H4 (cell line): ENCODE results near the gene DLAT. TPM values are rescaled to one million over a fixed set of nuclear protein-coding genes. Genes with fewer than 3 reads are reported as not detected.
"Not testable (repeated sequence)": the region's sequence is repeated elsewhere in the genome, so short reads cannot be mapped to it uniquely, and the experiment has no call there.

ENCODE experiments used
- DNase-seq: peaks from one replicate; pipeline ENCODE4 v3.0.0-alpha.2; 2015; ENCODE audit warnings: low spot score
- total RNA-seq: library from RNA; depleted of rRNA; stranded (reverse); fragments of >200 nt; shearing (Covaris generic); gene quantifications from 2 replicates; pipeline ENCODE4 v1.2.3, GENCODE V29; 2014

Gene DLAT
- total RNA-seq, 1 experiment from 2014 or later = 49.0 TPM

- DNase-seq = no peak
Measured at GRCh38 chr11:112049777-112050176, 24.6 kb downstream of the DLAT start.

GRCh38 chr11:112050721-112051120, 25.5 kb downstream of the DLAT start:
- no peak for DNase-seq

- DNase-seq = no peak
Measured at GRCh38 chr11:112051768-112052167, 26.6 kb downstream of the DLAT start.

GRCh38 chr11:112057170-112057569, 32.0 kb downstream of the DLAT start:
- DNase-seq = no peak

- no peak for DNase-seq
Measured at GRCh38 chr11:112058103-112058502, 32.9 kb downstream of the DLAT start.

- DNase-seq = no peak
Measured at GRCh38 chr11:112062923-112063322, 37.7 kb downstream of the DLAT start.

GRCh38 chr11:112073941-112074811, 49.0 kb downstream of the DLAT start, which contains the start of the genes NKAPD1 and PIH1D2:
Gene NKAPD1, plus strand, starts transcription at chr11:112074299. Its CDS starts 1,276 bp downstream, at chr11:112075575.
Gene PIH1D2, minus strand, starts transcription at chr11:112074017. Its CDS starts 843 bp downstream, at chr11:112073174.
- DNase-seq = peak; percentile 80

- DNase-seq = peak; percentile 56
Measured at GRCh38 chr11:112082729-112083128, 57.5 kb downstream of the DLAT start.

GRCh38 chr11:112085822-112086421, 60.7 kb downstream of the DLAT start:
- DNase-seq = peak; percentile 12

GRCh38 chr11:112086422-112087191, 61.4 kb downstream of the DLAT start, which contains the start of the genes SDHD and TIMM8B:
Gene SDHD, plus strand, starts transcription at chr11:112086873. Its CDS starts 35 bp downstream, at chr11:112086908.
Gene TIMM8B, minus strand, starts transcription at chr11:112086756. Its CDS starts 33 bp downstream, at chr11:112086723.
- peak; percentile 97 for DNase-seq

- no peak for DNase-seq
Measured at GRCh38 chr11:112087212-112087611, 62.0 kb downstream of the DLAT start.

- DNase-seq = not testable (repeated sequence)
Measured at GRCh38 chr11:112095302-112095701, 70.1 kb downstream of the DLAT start.

GRCh38 chr11:112096194-112096593, 71.0 kb downstream of the DLAT start:
- DNase-seq = no peak

- no peak for DNase-seq
Measured at GRCh38 chr11:112097734-112098528, 72.7 kb downstream of the DLAT start.

GRCh38 chr11:112100462-112100861, 75.3 kb downstream of the DLAT start:
- DNase-seq = no peak

- DNase-seq = no peak
Measured at GRCh38 chr11:112103446-112103845, 78.2 kb downstream of the DLAT start.

GRCh38 chr11:112106070-112106469, 80.9 kb downstream of the DLAT start:
- DNase-seq = no peak
